Measurements from ENCODE around the gene SLC1A3.

Gene SLC1A3

DNA sequence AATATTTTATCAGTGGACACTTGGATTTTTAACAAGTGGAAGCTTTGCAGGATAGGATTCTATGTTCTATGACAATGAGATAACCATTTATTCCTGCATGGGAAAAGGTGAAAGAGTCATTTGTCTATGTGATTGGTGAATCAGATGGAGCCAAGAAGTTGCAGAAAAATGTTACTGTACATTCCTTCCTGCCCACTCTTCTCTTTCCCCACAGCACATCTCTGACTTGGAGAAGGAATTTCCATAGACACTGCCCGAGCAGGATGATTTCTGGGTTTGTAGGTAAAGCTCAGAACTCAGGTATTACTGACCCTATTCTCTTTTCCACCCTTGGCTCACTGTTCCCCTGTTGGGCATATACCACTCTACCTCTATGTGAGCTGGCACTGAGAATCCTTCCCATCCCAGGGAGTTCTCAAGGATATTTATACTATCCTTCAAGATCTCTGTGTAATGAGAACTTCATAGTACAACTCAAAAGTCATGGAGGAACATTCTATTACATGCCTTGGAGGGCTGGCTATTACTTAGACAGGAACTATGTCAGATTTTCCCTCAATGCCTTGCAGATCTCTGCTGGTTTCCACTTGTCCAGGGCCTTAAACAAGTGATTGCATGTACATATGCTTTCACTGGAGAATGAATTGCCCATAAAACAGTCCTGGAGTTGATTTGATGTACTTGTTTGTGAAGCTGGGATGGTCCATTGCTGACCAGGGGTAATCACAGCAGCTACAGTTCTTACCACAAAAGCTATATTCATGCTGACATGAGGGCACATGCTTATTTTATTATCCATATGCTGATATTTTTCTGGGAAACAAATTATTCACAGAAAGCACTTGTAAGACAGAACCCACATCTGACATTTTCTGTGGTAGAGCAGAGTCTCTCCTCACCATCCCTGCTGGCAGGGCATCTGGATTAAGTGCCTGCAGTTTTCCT, 24.1 kb downstream of the SLC1A3 start:
- TF ChIP-seq, protein P1, sequence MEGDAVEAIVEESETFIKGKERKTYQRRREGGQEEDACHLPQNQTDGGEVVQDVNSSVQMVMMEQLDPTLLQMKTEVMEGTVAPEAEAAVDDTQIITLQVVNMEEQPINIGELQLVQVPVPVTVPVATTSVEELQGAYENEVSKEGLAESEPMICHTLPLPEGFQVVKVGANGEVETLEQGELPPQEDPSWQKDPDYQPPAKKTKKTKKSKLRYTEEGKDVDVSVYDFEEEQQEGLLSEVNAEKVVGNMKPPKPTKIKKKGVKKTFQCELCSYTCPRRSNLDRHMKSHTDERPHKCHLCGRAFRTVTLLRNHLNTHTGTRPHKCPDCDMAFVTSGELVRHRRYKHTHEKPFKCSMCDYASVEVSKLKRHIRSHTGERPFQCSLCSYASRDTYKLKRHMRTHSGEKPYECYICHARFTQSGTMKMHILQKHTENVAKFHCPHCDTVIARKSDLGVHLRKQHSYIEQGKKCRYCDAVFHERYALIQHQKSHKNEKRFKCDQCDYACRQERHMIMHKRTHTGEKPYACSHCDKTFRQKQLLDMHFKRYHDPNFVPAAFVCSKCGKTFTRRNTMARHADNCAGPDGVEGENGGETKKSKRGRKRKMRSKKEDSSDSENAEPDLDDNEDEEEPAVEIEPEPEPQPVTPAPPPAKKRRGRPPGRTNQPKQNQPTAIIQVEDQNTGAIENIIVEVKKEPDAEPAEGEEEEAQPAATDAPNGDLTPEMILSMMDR (IDR thresholded peaks at IDR 0.05; ENCODE audit: unreplicated experiment in 3 of 3), result no peak
- H3K27me3 Mint-ChIP-seq (ENCODE audit: low read depth), result no peaks in the 10 kb centered on the region
- no peaks in the 10 kb centered on the region for H3K9me3 Mint-ChIP-seq
- H3K27ac Mint-ChIP-seq, result no peak overlapping the region
- no peak overlapping the region for H3K4me3 Mint-ChIP-seq
- H3K4me1 Mint-ChIP-seq, result no peaks in the 10 kb centered on the region
- peaks cover 9% of the 10 kb centered on the region for H3K36me3 Mint-ChIP-seq (ENCODE audit: low read depth)

- Mint-ChIP-seq H3K36me3 (ENCODE audit: low read depth) (peaks cover 9% of the 10 kb centered on the region), H3K4me1 (no peaks in the 10 kb centered on the region), H3K9me3 (no peaks in the 10 kb centered on the region), H3K27ac (no peak overlapping the region), H3K4me3 (no peak overlapping the region), H3K27me3 (ENCODE audit: low read depth) (no peaks in the 10 kb centered on the region)
- TF ChIP-seq, protein P1 (IDR thresholded peaks at IDR 0.05; ENCODE audit: unreplicated experiment in 3 of 3), result no peak
Observed at GRCh38 chr5:36631154-36631553, 24.7 kb downstream of the SLC1A3 start.

DNA sequence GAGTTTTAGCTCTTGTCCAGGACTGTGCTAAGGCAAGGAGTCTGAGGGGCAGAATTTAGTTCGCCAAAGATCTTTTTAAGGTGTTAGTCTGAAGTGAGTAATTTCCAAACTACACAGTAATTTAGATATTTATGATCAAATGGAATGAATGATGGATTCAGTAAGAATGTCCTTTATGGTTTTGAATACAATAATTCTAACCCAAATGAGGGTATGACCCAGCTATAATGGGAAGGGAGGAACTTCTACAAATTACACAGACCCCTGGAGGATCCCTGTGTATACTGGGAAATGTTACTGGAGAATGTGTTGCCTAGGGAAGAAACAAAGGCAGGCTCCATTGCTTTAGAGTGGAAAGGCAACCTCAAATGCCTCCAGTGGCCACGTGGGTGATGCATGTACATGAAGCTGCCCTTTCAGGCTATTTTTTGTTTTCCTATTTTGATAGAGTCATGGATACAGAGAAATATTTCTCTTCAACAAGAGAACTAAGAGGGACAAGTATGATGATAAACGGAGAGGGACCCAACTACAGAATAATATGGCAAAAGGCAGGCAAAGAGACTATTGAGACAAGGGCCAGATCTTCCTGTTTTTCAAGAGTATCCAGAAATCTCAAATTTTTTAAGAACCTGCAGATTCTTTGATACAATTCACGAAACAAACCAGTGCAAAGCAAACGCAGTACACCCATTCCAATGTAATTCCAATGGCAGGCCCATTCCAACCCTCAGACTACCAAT, 25.4 kb downstream of the SLC1A3 start:
- Mint-ChIP-seq H3K36me3 (ENCODE audit: low read depth) (peaks cover 9% of the 10 kb centered on the region), H3K9me3 (no peaks in the 10 kb centered on the region), H3K4me1 (no peaks in the 10 kb centered on the region), H3K4me3 (no peak overlapping the region), H3K27me3 (ENCODE audit: low read depth) (no peaks in the 10 kb centered on the region), H3K27ac (no peak overlapping the region)
- TF ChIP-seq, protein P1 (IDR thresholded peaks at IDR 0.05; ENCODE audit: unreplicated experiment in 3 of 3), result no peak

GRCh38 chr5:36632363-36632664, 25.9 kb downstream of the SLC1A3 start:
- Mint-ChIP-seq H3K9me3 (no peaks in the 10 kb centered on the region), H3K4me1 (no peaks in the 10 kb centered on the region), H3K27ac (no peak overlapping the region), H3K36me3 (ENCODE audit: low read depth) (peaks cover 9% of the 10 kb centered on the region), H3K4me3 (no peak overlapping the region), H3K27me3 (ENCODE audit: low read depth) (no peaks in the 10 kb centered on the region)
- TF ChIP-seq, protein P1 (IDR thresholded peaks at IDR 0.05; ENCODE audit: unreplicated experiment in 3 of 3), result no peak

DNA sequence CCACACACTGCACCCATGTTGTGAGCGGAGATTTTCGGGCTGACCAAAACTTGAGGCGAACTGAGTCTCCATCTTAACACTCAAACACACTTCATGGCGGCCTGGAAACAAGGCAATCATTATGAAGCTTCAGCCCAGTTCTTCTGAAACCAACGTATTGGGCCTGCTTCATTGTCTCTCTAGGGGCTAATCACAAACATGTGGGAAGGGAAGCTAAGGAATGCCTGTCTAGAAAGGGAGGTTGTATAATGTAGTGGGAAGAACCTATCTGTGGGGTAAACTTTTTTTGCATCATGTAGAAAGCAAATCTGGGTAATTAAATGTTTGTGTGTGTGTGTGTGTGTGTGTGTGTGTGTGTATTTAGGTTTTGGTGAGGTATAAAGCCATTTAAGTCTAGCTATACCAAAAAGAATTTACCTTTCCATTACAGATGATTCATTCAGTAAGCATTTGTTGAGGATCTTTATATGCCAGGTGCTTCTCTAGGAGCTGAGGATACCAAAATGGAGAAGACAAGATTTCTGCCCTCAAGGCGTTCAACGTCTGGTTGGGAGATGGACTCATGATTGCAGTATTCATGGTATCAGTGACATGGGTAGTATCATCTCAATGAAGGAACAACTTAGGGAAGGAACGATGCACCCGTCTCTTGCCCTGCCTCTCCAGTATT, 29.4 kb downstream of the SLC1A3 start:
- Mint-ChIP-seq H3K27me3 (ENCODE audit: low read depth) (no peaks in the 10 kb centered on the region), H3K9me3 (no peaks in the 10 kb centered on the region), H3K27ac (no peak overlapping the region), H3K4me1 (no peaks in the 10 kb centered on the region), H3K4me3 (no peak overlapping the region), H3K36me3 (ENCODE audit: low read depth) (peaks cover 9% of the 10 kb centered on the region)
- TF ChIP-seq, protein P1 (IDR thresholded peaks at IDR 0.05; ENCODE audit: unreplicated experiment in 3 of 3), result no peak
